Liver (tissue), 9 donors: ENCODE data around the gene MEGF6. TPM values are rescaled to one million over a fixed set of nuclear protein-coding genes. Genes with fewer than 3 reads are reported as not detected.

Source experiments
- DNase-seq: peaks from one replicate; pipeline ENCODE4 v3.0.0-alpha.2; 2017; ENCODE audit warnings: low spot score
- H3K27ac ChIP-seq, 2 donors: one replicate each; pipeline ENCODE4 v1.7.0; 2013; ENCODE audit warnings: inconsistent platforms in 2 of 2, low read length in 2 of 2, control low read depth in 1 of 2, low read depth in 1 of 2, mild to moderate bottlenecking in 1 of 2
- H3K27me3 ChIP-seq, 4 donors: one replicate each; pipeline versions ENCODE4 v1.6.1 to v1.7.0; 2013; ENCODE audit warnings: low read length in 3 of 4, inconsistent platforms in 1 of 4, mild to moderate bottlenecking in 1 of 4, moderate library complexity in 1 of 4; ENCODE audit not compliant: control insufficient read depth in 4 of 4, insufficient read depth in 4 of 4
- H3K36me3 ChIP-seq, 4 donors: one replicate each; pipeline versions ENCODE4 v1.6.1 to v1.7.0; 2013; ENCODE audit warnings: low read length in 3 of 4, mild to moderate bottlenecking in 3 of 4, low read depth in 1 of 4, moderate library complexity in 1 of 4; ENCODE audit not compliant: control insufficient read depth in 4 of 4, insufficient read depth in 3 of 4
- H3K4me1 ChIP-seq, 4 donors: one replicate each; pipeline versions ENCODE4 v1.6.1 to v1.7.0; 2013; ENCODE audit warnings: low read length in 3 of 4, mild to moderate bottlenecking in 3 of 4, moderate library complexity in 1 of 4; ENCODE audit not compliant: control insufficient read depth in 4 of 4, insufficient read depth in 4 of 4
- H3K4me3 ChIP-seq, 3 donors: one replicate each; pipeline versions ENCODE4 v1.6.1 to v1.7.0; 2013; ENCODE audit warnings: low read length in 3 of 3, control low read depth in 1 of 3, low read depth in 1 of 3, mild to moderate bottlenecking in 1 of 3
- H3K9ac ChIP-seq, 2 donors: one replicate each; pipeline ENCODE4 v1.7.0; 2013; ENCODE audit warnings: low read length in 2 of 2, mild to moderate bottlenecking in 2 of 2, moderate library complexity in 2 of 2, control low read depth in 1 of 2, low read depth in 1 of 2
- H3K9me3 ChIP-seq, 4 donors: one replicate each; pipeline versions ENCODE4 v1.6.1 to v1.7.0; 2013; ENCODE audit warnings: low read length in 3 of 4; ENCODE audit not compliant: control insufficient read depth in 4 of 4
- ATF3 ChIP-seq: IDR thresholded peaks from 2 replicates; pipeline ENCODE4 v1.6.1; 2016; ENCODE audit warnings: antibody characterized with exemption
- CTCF ChIP-seq: fragments of 150-350 bp; IDR thresholded peaks from 2 replicates; pipeline ENCODE4 v1.5.1; 2017; ENCODE audit warnings: improper control_type of control experiment, low read depth, low read length; ENCODE audit not compliant: missing input control
- EGR1 ChIP-seq, 2 donors: IDR thresholded peaks; 2 replicates each; pipeline ENCODE4 v1.6.1; 2016 to 2018; ENCODE audit warnings: antibody characterized with exemption in 2 of 2, low read depth in 2 of 2
- FOXA1 ChIP-seq: IDR thresholded peaks from 2 replicates; pipeline ENCODE4 v1.6.1; 2016; ENCODE audit warnings: antibody characterized with exemption
- FOXA2 ChIP-seq: IDR thresholded peaks from 2 replicates; pipeline ENCODE4 v1.6.1; 2016; ENCODE audit warnings: antibody characterized with exemption
- HNF4A ChIP-seq, 2 donors: conservative IDR thresholded peaks; 2 replicates each; pipeline ENCODE4 v1.6.1; 2016; ENCODE audit warnings: antibody characterized with exemption in 2 of 2, mild to moderate bottlenecking in 2 of 2
- MAX ChIP-seq: IDR thresholded peaks from 2 replicates; pipeline ENCODE4 v1.6.1; 2016; ENCODE audit warnings: antibody characterized with exemption
- NR2F2 ChIP-seq: IDR thresholded peaks from 2 replicates; pipeline ENCODE4 v1.6.1; 2016; ENCODE audit warnings: antibody characterized with exemption
- RAD21 ChIP-seq, 2 donors: IDR thresholded peaks; 2 replicates each; pipeline ENCODE4 v1.6.1; 2016; ENCODE audit warnings: antibody characterized with exemption in 2 of 2, mild to moderate bottlenecking in 2 of 2
- REST ChIP-seq: IDR thresholded peaks from 2 replicates; pipeline ENCODE4 v1.6.1; 2016; ENCODE audit warnings: antibody characterized with exemption, mild to moderate bottlenecking
- RXRA ChIP-seq, 2 donors: IDR thresholded peaks; 2 replicates each; pipeline ENCODE4 v1.6.1; 2017 to 2018; ENCODE audit warnings: antibody characterized with exemption in 2 of 2, mild to moderate bottlenecking in 1 of 2
- SP1 ChIP-seq: IDR thresholded peaks from 2 replicates; pipeline ENCODE4 v1.6.1; 2018; ENCODE audit warnings: antibody characterized with exemption, mild to moderate bottlenecking
- YY1 ChIP-seq: IDR thresholded peaks from 2 replicates; pipeline ENCODE4 v1.6.1; 2016; ENCODE audit warnings: antibody characterized with exemption, mild to moderate bottlenecking
- ZBTB33 ChIP-seq: IDR thresholded peaks from 2 replicates; pipeline ENCODE4 v1.6.1; 2016; ENCODE audit warnings: antibody characterized with exemption
- WGBS: extraction: QIAGEN DNeasy Blood & Tissue Kit; methylation state at CpG from one replicate; pipeline ENCODE4 v1.1.7; 2013; 5-methylcytosine and 5-hydroxymethylcytosine counted together
- polyA plus RNA-seq, 2 donors: library from polyadenylated mRNA; stranded (reverse) in 1 of 2; unstranded in 1 of 2; fragments of 200-250 nt in 1 of 2; fragments of >200 nt in 1 of 2; fragmentation: Nextera tagmentation in 1 of 2; extraction: Ambion mirVana in 1 of 2; gene quantifications; one replicate each; pipeline versions ENCODE4 v1.2.1 to v1.2.3, GENCODE V29; 2013 to 2015
- total RNA-seq, 2 donors: library from RNA; depleted of rRNA; stranded (reverse); fragments of >200 nt; gene quantifications; one replicate each; pipeline ENCODE4 v1.2.3, GENCODE V29; 2014
- donor health status: healthy.
- donor health status: healthy.
- donor health status: healthy.
- donor health status: healthy.
- donor health status: healthy.

MEGF6 gene
- total and polyA plus RNA-seq, 4 donors, result 1.3 to 11.0 (median 4.0) TPM

GRCh38 chr1:3472088-3472850 is 139.0 kb downstream of the MEGF6 start:
- Histone ChIP-seq H3K27me3 (no peaks in the 10 kb centered on the region), H3K4me1 (no peaks in the 10 kb centered on the region), H3K9me3 (no peaks in the 10 kb centered on the region), H3K9ac (no peak overlapping the region), H3K36me3 (no peaks in the 10 kb centered on the region), H3K4me3 (no peak overlapping the region), H3K27ac (no peak overlapping the region)
- DNase-seq, result no peak
- 84% methylated on average over 25 of the region's 25 CpGs for WGBS
- TF ChIP-seq ATF3 (no peak), SP1 (no peak), FOXA1 (no peak), RXRA (IDR thresholded peaks at IDR 0.05) (no peak), HNF4A (conservative IDR thresholded peaks at IDR 0.05) (no peak), MAX (no peak), FOXA2 (no peak), YY1 (no peak), REST (no peak), NR2F2 (no peak), EGR1 (IDR thresholded peaks at IDR 0.05; ENCODE audit: low read depth in 2 of 2) (no peak), ZBTB33 (no peak), RAD21 (IDR thresholded peaks at IDR 0.05) (no peak), CTCF (no peak)
